GM12878 (cell line): ENCODE measurements around the gene GNPTG. TPM values are rescaled to one million over a fixed set of nuclear protein-coding genes. Genes with fewer than 3 reads are reported as not detected.

Experiments
- ATAC-seq: fragments of 200-7000 bp; cut with Tn5 transposase; 3 replicates; pipeline ENCODE4 v1.9.1; 2020; ENCODE audit warnings: mild to moderate bottlenecking, moderate library complexity
- BruUV-seq: library from RNA; stranded (reverse); fragments of 400-500 nt; replicated peaks from 2 replicates; lab custom pipeline; 2021; lab: Mats Ljungman, UMichigan
- CTCF ChIA-PET: fragments of 300-600 bp; sonication (Branson Sonifier 250); formaldehyde crosslinking; extraction: SDS; loops from one replicate; lab custom pipeline; 2021; ENCODE audit warnings: inconsistent platforms; lab: Yijun Ruan, JAX
- POLR2A ChIA-PET: fragments of 350-600 bp; formaldehyde crosslinking; extraction: SDS; loops from one replicate; lab custom pipeline; 2021; ENCODE audit warnings: inconsistent platforms; lab: Charles Lee
- RAD21 ChIA-PET: fragments of 300-600 bp; sonication (Branson Sonifier 250); formaldehyde crosslinking; loops from one replicate; lab custom pipeline; 2023; ENCODE audit warnings: antibody characterized with exemption; ENCODE audit not compliant: unreplicated experiment; lab: Charles Lee
- SMC1A ChIA-PET: fragments of 300-600 bp; sonication (Branson Sonifier 250); formaldehyde crosslinking; loops from one replicate; lab custom pipeline; 2023; ENCODE audit not compliant: unreplicated experiment, uncharacterized antibody; lab: Charles Lee
- DNase-seq: peaks from one replicate; pipeline ENCODE4 v3.0.0-alpha.2; 2011; ENCODE audit warnings: low read depth, low spot score
- FAIRE-seq: peaks from 3 replicates; lab custom pipeline; 2011; peaks lifted over from hg19 to GRCh38; lab: Jason Lieb, UNC
- H2AFZ ChIP-seq: 2 replicates; pipeline ENCODE4 v1.6.0; 2011; ENCODE audit warnings: low read depth, low read length, control low read depth; ENCODE audit not compliant: control insufficient read depth
- H3K27ac ChIP-seq: 2 replicates; pipeline ENCODE4 v1.5.1; 2011; ENCODE audit warnings: control low read depth; ENCODE audit not compliant: control insufficient read depth, insufficient read depth
- H3K27me3 ChIP-seq, 2 experiments: replicated peaks in 1 of 2; 2 replicates each; pipeline versions ENCODE4 v1.6.0 to v1.6.1; 2011; ENCODE audit warnings: low read length in 1 of 2; ENCODE audit not compliant: control insufficient read depth in 2 of 2, insufficient read depth in 2 of 2
- H3K36me3 ChIP-seq, 2 experiments: 2 replicates each; pipeline ENCODE4 v1.5.1; 2011; ENCODE audit warnings: low read length in 1 of 2; ENCODE audit not compliant: control insufficient read depth in 2 of 2, insufficient read depth in 2 of 2
- H3K4me1 ChIP-seq: 2 replicates; pipeline ENCODE4 v1.6.1; 2011; ENCODE audit warnings: mild to moderate bottlenecking, low read length, moderate library complexity, mixed read lengths; ENCODE audit not compliant: control insufficient read depth, insufficient read depth
- H3K4me2 ChIP-seq: 2 replicates; pipeline ENCODE4 v1.6.0; 2011; ENCODE audit warnings: control low read depth; ENCODE audit not compliant: control insufficient read depth, insufficient read depth
- H3K4me3 ChIP-seq: fragments of 200-600 bp; sonication (generic); 2 replicates; pipeline ENCODE4 v1.5.1; 2016
- H3K79me2 ChIP-seq: 2 replicates; pipeline ENCODE4 v1.6.0; 2011; ENCODE audit warnings: low read length; ENCODE audit not compliant: control insufficient read depth, insufficient read depth
- H3K9ac ChIP-seq: 2 replicates; pipeline ENCODE4 v1.8.0; 2011; ENCODE audit warnings: low read length, control low read depth, mixed read lengths; ENCODE audit not compliant: control insufficient read depth, insufficient read depth
- H3K9me3 ChIP-seq: replicated peaks from 3 replicates; pipeline ENCODE4 v1.5.1; 2011; ENCODE audit warnings: mild to moderate bottlenecking, low read length; ENCODE audit not compliant: control insufficient read depth, insufficient read depth
- H4K20me1 ChIP-seq: 2 replicates; pipeline ENCODE4 v1.6.0; 2011; ENCODE audit not compliant: control insufficient read depth, insufficient read depth
- CTCF ChIP-seq, 3 experiments: IDR thresholded peaks in 2 of 3; conservative IDR thresholded peaks in 1 of 3; 2 replicates each; pipeline ENCODE4 v1.5.1; 2011; ENCODE audit warnings: low read depth in 3 of 3, low read length in 3 of 3, mild to moderate bottlenecking in 3 of 3, control low read depth in 2 of 3, moderate library complexity in 2 of 3, inconsistent platforms in 1 of 3, mixed read lengths in 1 of 3; ENCODE audit not compliant: control insufficient read depth in 2 of 3, insufficient read depth in 1 of 3; ENCODE audit errors: extremely low read depth in 1 of 3
- CUX1 ChIP-seq: IDR thresholded peaks from 2 replicates; pipeline ENCODE4 v1.6.1; 2012; ENCODE audit warnings: improper control_type of control experiment, low read depth, low read length; ENCODE audit not compliant: insufficient replicate concordance
- DPF2 ChIP-seq: fragments of 450-650 bp; IDR thresholded peaks from 2 replicates; pipeline ENCODE4 v1.6.1; 2017; ENCODE audit warnings: mild to moderate bottlenecking
- JUNB ChIP-seq: IDR thresholded peaks from 2 replicates; pipeline ENCODE4 v1.6.1; 2016; ENCODE audit warnings: antibody characterized with exemption, mild to moderate bottlenecking
- POLR2A ChIP-seq: IDR thresholded peaks from 2 replicates; pipeline ENCODE4 v1.6.1; 2011; ENCODE audit warnings: low read depth, mild to moderate bottlenecking, low read length
- RUNX3 ChIP-seq: IDR thresholded peaks from 2 replicates; pipeline ENCODE4 v1.6.1; 2012; ENCODE audit warnings: low read length, inconsistent platforms
- ZBTB11 ChIP-seq: fragments of 450-650 bp; formaldehyde crosslinking; IDR thresholded peaks from 2 replicates; pipeline ENCODE4 v1.5.0; 2022; ENCODE audit warnings: mild to moderate bottlenecking, missing genetic modification characterization
- WGBS: methylation state at CpG from one replicate; pipeline ENCODE4 v1.1.6; 2016; ENCODE audit warnings: low lambda C conversion rate; ENCODE audit not compliant: insufficient replicate concordance, insufficient coverage; ENCODE audit errors: missing lambda C conversion rate; 5-methylcytosine and 5-hydroxymethylcytosine counted together
- in situ Hi-C: fragments of 300-500 bp; cut with MboI; formaldehyde crosslinking; loops from 9 replicates; pipeline ENCODE4 v1.14.3; 2018; ENCODE audit warnings: mixed read lengths
- intact Hi-C: fragments of 100-400 bp; cut with micrococcal nuclease; formaldehyde crosslinking; loops from one replicate; pipeline ENCODE4 v1.14.2; 2022; ENCODE audit not compliant: unreplicated experiment
- polyA plus RNA-seq, 11 experiments: library from polyadenylated mRNA; depleted of rRNA in 4 of 11; unstranded in 6 of 11; stranded (reverse) in 5 of 11; fragments of >200 nt; fragmentation: Nextera tagmentation in 4 of 11; fragmentation: Illumina TruSeq in 1 of 11; extraction: Ambion mirVana in 4 of 11; extraction: Trizol in 1 of 11; gene quantifications; 1 replicate in 1 of 11; 2 replicates in 10 of 11; pipeline versions ENCODE4 v1.2.1 to v1.2.3, GENCODE V29; 2011 to 2016; ENCODE audit warnings: inconsistent platforms in 2 of 11, missing spikeins in 2 of 11, low read depth in 1 of 11
- total RNA-seq, 4 experiments: library from RNA; depleted of rRNA in 3 of 4; stranded (reverse); fragments of >200 nt in 3 of 4; fragmentation: Illumina TruSeq in 1 of 4; extraction: Trizol in 1 of 4; gene quantifications; 2 replicates each; pipeline versions ENCODE4 v1.2.1 to v1.2.3, GENCODE V29; 2013 to 2021

Gene GNPTG
- total and polyA plus RNA-seq, 10 of the 15 experiments (the other 5 are each of a cell fraction or from before 2014, with no cell fraction given), result 0.80 to 32.6 (median 20.9) TPM

- TF ChIP-seq CTCF (IDR thresholded peaks at IDR 0.05 in 2 of 3, conservative IDR thresholded peaks at IDR 0.05 in 1 of 3; ENCODE audit: control insufficient read depth in 2 of 3, extremely low read depth in 1 of 3, insufficient read depth in 1 of 3, low read depth in 3 of 3, low read length in 3 of 3), result peak; percentile 87 to 89 (median 88)
- no peak for TF ChIP-seq JUNB
- no peak for TF ChIP-seq ZBTB11 (CRISPR knock-in tag)
- TF ChIP-seq DPF2, result no peak
- TF ChIP-seq RUNX3, result no peak
- TF ChIP-seq, all 136 proteins: peak for 11
These were observed 11.8 kb downstream of the GNPTG start (continued) for GRCh38 chr16:1363501-1364041.

GRCh38 chr16:1364510-1364909 is 12.8 kb downstream of the GNPTG start:
- no peaks in the 10 kb centered on the region for H3K4me1 ChIP-seq
- SMC1A ChIA-PET, result interaction anchor here (1.1 to 1.5 kb wide), 3 partner anchors 57 to 99 kb away, joined by 3 to 4 read pairs (median 3); no protein-coding TSS in a partner anchor
- no peaks in the 10 kb centered on the region for H4K20me1 ChIP-seq
- ATAC-seq (no peak), FAIRE-seq (no peak), DNase-seq (no peak)
- 82% methylated on average over 22 of the region's 22 CpGs for WGBS
- no peaks in the 10 kb centered on the region for H3K27me3 ChIP-seq
- H3K36me3 ChIP-seq, result peaks cover 16 to 28% of the 10 kb centered on the region in 2 experiments
- H3K4me3 ChIP-seq, result no peak overlapping the region
- H3K9me3 ChIP-seq, result no peaks in the 10 kb centered on the region
- intact Hi-C loops (no loop called here), in situ Hi-C loops (no loop called here)
- H3K9ac ChIP-seq, result no peak overlapping the region
- no TSS peak for BruUV-seq
- H3K27ac ChIP-seq, result no peak overlapping the region
- RAD21 ChIA-PET, result no interaction called here
- CTCF ChIA-PET, result interaction anchor here (0.6 to 2.7 kb wide), 11 partner anchors 11 to 418 kb away, joined by 3 to 11 read pairs (median 5); partner anchors contain the start of genes CCDC154, NUBP2 and SPSB3
- no peak overlapping the region for H2AFZ ChIP-seq
- TF ChIP-seq POLR2A, result peak; percentile 20; the same call in 1 of the 2 replicates
- no peak for TF ChIP-seq CUX1
- no peaks in the 10 kb centered on the region for H3K79me2 ChIP-seq
- POLR2A ChIA-PET, result no interaction called here
- no peak overlapping the region for H3K4me2 ChIP-seq
